GM18517 (cell line): ENCODE measurements around the gene BLTP2.
"Not testable (repeated sequence)": the region's sequence is repeated elsewhere in the genome, so short reads cannot be mapped to it uniquely, and the experiment has no call there.

ENCODE experiments used
- ATAC-seq: cut with Tn5 transposase; IDR thresholded peaks from one replicate; pipeline ENCODE4 v1.9.1; 2021; ENCODE audit warnings: mild to moderate bottlenecking, moderate library complexity; ENCODE audit not compliant: unreplicated experiment

BLTP2 gene

GRCh38 chr17:28648698-28649097 lies 3.7 kb upstream of the BLTP2 start:
- ATAC-seq: no peak

GRCh38 chr17:28646039-28646754 lies 1.2 kb upstream of the BLTP2 start:
- no peak for ATAC-seq

GRCh38 chr17:28645576-28645939 lies 600 bp upstream of the BLTP2 start:
- ATAC-seq: no peak

GRCh38 chr17:28643983-28644786 lies 773 bp downstream of the BLTP2 start:
- ATAC-seq: no peak

- no peak for ATAC-seq
These were observed 3.4 kb downstream of the BLTP2 start for GRCh38 chr17:28641579-28641978.

- ATAC-seq: no peak
These were observed 9.5 kb downstream of the BLTP2 start for GRCh38 chr17:28635506-28635905.

- ATAC-seq: no peak
These were observed 10.6 kb downstream of the BLTP2 start for GRCh38 chr17:28634206-28634865.

- no peak for ATAC-seq
These were observed 18.1 kb downstream of the BLTP2 start for GRCh38 chr17:28626818-28627217.

GRCh38 chr17:28624148-28624547 lies 20.8 kb downstream of the BLTP2 start:
- no peak for ATAC-seq

- no peak for ATAC-seq
These were observed 21.3 kb downstream of the BLTP2 start for GRCh38 chr17:28623696-28624095.

- ATAC-seq: no peak
These were observed 22.8 kb downstream of the BLTP2 start for GRCh38 chr17:28622186-28622585.

- no peak for ATAC-seq
These were observed 24.9 kb downstream of the BLTP2 start for GRCh38 chr17:28620010-28620409.

- no peak for ATAC-seq
These were observed 26.5 kb downstream of the BLTP2 start for GRCh38 chr17:28618464-28618863.

- ATAC-seq: no peak
These were observed 28.7 kb downstream of the BLTP2 start for GRCh38 chr17:28616281-28616680.

- no peak for ATAC-seq
These were observed 29.6 kb downstream of the BLTP2 start for GRCh38 chr17:28615260-28615940.

- no peak for ATAC-seq
These were observed 31.0 kb downstream of the BLTP2 start, which contains the start of gene RSKR for GRCh38 chr17:28613931-28614381. TSS of gene RSKR (minus strand) at chr17:28614185. CDS start at chr17:28614161, 24 bp downstream.

- ATAC-seq: no peak
These were observed 31.8 kb downstream of the BLTP2 start for GRCh38 chr17:28612936-28613872.

GRCh38 chr17:28612531-28612930 lies 32.4 kb downstream of the BLTP2 start:
- no peak for ATAC-seq

GRCh38 chr17:28610376-28610775 lies 34.6 kb downstream of the BLTP2 start:
- ATAC-seq: no peak

- ATAC-seq: not testable (repeated sequence)
These were observed 40.9 kb downstream of the BLTP2 start for GRCh38 chr17:28604031-28604430.
